SHP77 treated with DMSO at 0.1 percent for 48 hours (cell line): ENCODE measurements around the gene ASIP.
"Not testable (repeated sequence)": the region's sequence is repeated elsewhere in the genome, so short reads cannot be mapped to it uniquely, and the experiment has no call there.

ENCODE experiments used
- DNase-seq: peaks from one replicate; lab custom pipeline; 2025; lab: John Stamatoyannopoulos, UW

Gene ASIP

GRCh38 chr20:34240693-34241615 is at the start of gene ASIP:
ASIP (plus strand) TSS chr20:34241423; CDS start chr20:34260375, 18,952 bp downstream.
- no peak for DNase-seq

- no peak for DNase-seq
Observed at GRCh38 chr20:34193051-34193450, 48.2 kb upstream of the ASIP start.

GRCh38 chr20:34199183-34199582 is 42.0 kb upstream of the ASIP start:
- no peak for DNase-seq

- DNase-seq = no peak
Observed at GRCh38 chr20:34200023-34200422, 41.2 kb upstream of the ASIP start.

GRCh38 chr20:34201531-34201930 is 39.7 kb upstream of the ASIP start:
- no peak for DNase-seq

GRCh38 chr20:34205172-34205880 is 35.9 kb upstream of the ASIP start:
- peak; percentile 10 for DNase-seq

GRCh38 chr20:34209111-34209510 is 32.1 kb upstream of the ASIP start:
- DNase-seq = no peak

GRCh38 chr20:34210271-34210670 is 31.0 kb upstream of the ASIP start:
- peak; percentile 58 for DNase-seq

GRCh38 chr20:34211591-34211990 is 29.6 kb upstream of the ASIP start:
- DNase-seq = no peak

- no peak for DNase-seq
Observed at GRCh38 chr20:34213213-34213612, 28.0 kb upstream of the ASIP start.

GRCh38 chr20:34215711-34216381 is 25.4 kb upstream of the ASIP start:
- peak; percentile 78 for DNase-seq

- DNase-seq = no peak
Observed at GRCh38 chr20:34216382-34216742, 24.9 kb upstream of the ASIP start.

- no peak for DNase-seq
Observed at GRCh38 chr20:34220561-34220960, 20.7 kb upstream of the ASIP start.

- DNase-seq = no peak
Observed at GRCh38 chr20:34222208-34222607, 19.0 kb upstream of the ASIP start.

- not testable (repeated sequence) for DNase-seq
Observed at GRCh38 chr20:34224251-34224650, 17.0 kb upstream of the ASIP start.

GRCh38 chr20:34231634-34232033 is 9.6 kb upstream of the ASIP start:
- DNase-seq = no peak

GRCh38 chr20:34232494-34233087 is 8.6 kb upstream of the ASIP start:
- DNase-seq = no peak

GRCh38 chr20:34233687-34234086 is 7.5 kb upstream of the ASIP start:
- DNase-seq = no peak

GRCh38 chr20:34235875-34236274 is 5.3 kb upstream of the ASIP start:
- no peak for DNase-seq

- DNase-seq = no peak
Observed at GRCh38 chr20:34237942-34238341, 3.3 kb upstream of the ASIP start.

- DNase-seq = no peak
Observed at GRCh38 chr20:34240121-34240520, 1.1 kb upstream of the ASIP start.

GRCh38 chr20:34242015-34242414 is 792 bp downstream of the ASIP start:
- not testable (repeated sequence) for DNase-seq
